Skin of body (tissue), 2 donors: Measurements from ENCODE around the gene CERS6. TPM values are rescaled to one million over a fixed set of nuclear protein-coding genes. Genes with fewer than 3 reads are reported as not detected.
A peak's percentile ranks its signal among the peaks of the same experiment; 100 is the strongest.

Experiments
- DNase-seq: peaks from one replicate; lab custom pipeline; 2025; lab: John Stamatoyannopoulos, UW
- total RNA-seq: library from RNA; depleted of rRNA; stranded (reverse); fragments of >200 nt; gene quantifications from one replicate; pipeline ENCODE4 v1.2.3, GENCODE V29; 2014

The CERS6 gene
- total RNA-seq, 1 donor from 2014 or later = 34.6 TPM

- no peak for DNase-seq
Observed at GRCh38 chr2:168669151-168669550, 213.1 kb downstream of the CERS6 start.

GRCh38 chr2:168670478-168670877 is 214.4 kb downstream of the CERS6 start:
- DNase-seq = no peak

DNA sequence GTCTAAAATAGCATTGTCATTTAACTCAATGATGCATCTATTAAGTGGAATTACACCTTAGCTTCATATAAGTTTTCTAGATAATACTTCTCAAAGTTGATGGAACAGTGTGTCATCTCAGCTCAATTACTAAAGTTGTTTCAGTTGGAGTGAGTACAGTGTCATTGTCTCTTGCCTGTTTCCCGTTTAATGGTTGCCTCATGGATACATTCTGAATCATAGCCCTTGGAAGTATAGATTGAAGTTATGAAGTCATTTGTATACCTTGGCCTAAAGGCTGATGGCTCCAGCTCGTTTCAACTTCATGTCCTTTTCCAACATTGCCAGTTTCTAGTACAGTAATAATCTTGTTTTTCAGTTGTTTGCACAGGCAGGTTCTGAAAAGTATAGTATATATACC is 215.9 kb downstream of the CERS6 start:
- no peak for DNase-seq

- DNase-seq = no peak
Observed at GRCh38 chr2:168673265-168674189, 217.5 kb downstream of the CERS6 start.

DNA sequence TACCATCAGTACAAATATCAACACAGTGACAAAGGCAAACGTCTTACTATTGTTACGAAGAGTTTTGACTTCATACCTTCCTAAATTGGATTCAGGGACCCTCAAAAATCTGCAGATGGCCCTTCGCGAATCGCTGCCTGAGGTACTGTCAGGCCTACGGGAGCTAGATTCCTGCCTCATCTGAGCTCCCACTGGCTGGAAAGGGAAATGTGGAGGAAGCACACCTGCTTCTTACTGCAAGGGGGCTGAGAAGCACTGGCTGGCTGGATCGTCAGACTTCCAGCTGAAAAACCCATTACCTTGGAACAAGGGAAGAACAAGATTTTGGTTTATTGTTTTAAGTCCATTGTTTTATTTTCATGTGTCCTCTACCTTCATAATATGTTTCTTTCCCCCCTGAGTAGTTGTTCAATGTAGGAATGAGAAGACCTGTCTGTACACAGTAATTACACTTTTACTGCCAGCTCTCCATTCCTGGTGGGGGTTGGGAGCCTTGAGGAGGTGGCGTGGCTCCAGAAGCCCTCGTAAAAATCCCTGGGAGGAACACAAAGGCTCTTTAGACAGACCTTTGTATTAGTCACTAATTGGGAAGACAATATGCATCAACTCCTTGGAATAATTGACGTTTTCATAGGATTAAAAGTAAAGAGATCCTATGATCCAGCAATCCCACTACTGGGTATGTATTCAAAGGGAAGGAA is 222.2 kb downstream of the CERS6 start:
- DNase-seq = no peak

GRCh38 chr2:168679081-168679480 is 223.0 kb downstream of the CERS6 start:
- no peak for DNase-seq

DNA sequence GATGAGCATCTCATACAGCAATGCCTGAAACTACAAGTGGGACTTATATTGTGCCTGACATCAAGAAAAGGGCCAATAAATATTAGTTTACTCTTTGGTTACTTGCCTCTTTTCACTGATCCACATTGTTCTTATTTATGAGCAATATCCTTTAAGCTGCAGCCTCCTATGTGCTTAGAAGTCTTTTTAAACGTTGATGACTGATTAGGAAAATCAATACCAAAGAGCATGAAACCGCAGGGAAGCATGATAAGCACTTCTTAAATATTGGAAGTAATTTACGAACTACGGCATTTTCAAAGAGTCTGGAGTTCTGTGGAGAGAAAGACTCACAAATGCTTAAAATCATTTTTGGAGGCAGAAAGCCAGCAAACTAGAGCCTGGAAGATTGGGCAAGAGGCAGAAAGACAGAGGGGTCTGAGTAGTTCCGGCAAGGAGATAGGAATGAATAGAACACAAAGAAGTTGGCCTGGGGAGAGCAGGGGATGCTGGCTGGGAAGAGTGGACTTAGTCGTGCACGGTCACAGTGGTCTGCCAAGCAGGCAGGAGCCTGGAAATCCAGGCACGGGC is 223.8 kb downstream of the CERS6 start:
- no peak for DNase-seq

- no peak for DNase-seq
Observed at GRCh38 chr2:168683996-168684395, 227.9 kb downstream of the CERS6 start.

GRCh38 chr2:168684921-168685599 is 229.0 kb downstream of the CERS6 start:
- no peak for DNase-seq

GRCh38 chr2:168685600-168686451 is 229.8 kb downstream of the CERS6 start:
- no peak for DNase-seq

- no peak for DNase-seq
Observed at GRCh38 chr2:168686452-168687191, 230.6 kb downstream of the CERS6 start.

- peak; percentile 24 for DNase-seq
Observed at GRCh38 chr2:168687314-168687713, 231.2 kb downstream of the CERS6 start.

GRCh38 chr2:168690381-168690885 is 234.4 kb downstream of the CERS6 start:
- no peak for DNase-seq

- DNase-seq = no peak
Observed at GRCh38 chr2:168691221-168691620, 235.1 kb downstream of the CERS6 start.

- no peak for DNase-seq
Observed at GRCh38 chr2:168692132-168692744, 236.2 kb downstream of the CERS6 start.

DNA sequence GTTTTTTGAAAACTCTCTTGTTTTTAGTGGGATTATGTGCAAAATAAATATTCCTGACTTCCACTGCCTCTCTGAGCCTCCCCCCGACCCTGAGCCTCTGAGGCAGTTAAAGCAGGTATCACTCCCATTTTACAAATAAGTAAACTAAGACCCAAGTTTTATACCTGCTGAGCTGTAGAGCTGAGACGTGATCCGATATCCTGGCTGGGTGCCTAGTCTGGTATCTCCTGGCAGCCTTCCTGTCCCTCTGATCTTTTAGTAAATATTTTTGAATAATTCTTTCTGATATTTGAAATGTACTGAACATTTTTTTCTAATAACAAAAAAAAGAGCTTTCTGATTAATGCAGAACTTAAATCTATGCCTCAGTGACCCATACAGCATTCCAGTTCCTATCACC is 238.1 kb downstream of the CERS6 start:
- DNase-seq = no peak

- no peak for DNase-seq
Observed at GRCh38 chr2:168694866-168695265, 238.8 kb downstream of the CERS6 start.

- DNase-seq = no peak
Observed at GRCh38 chr2:168697668-168698121, 241.6 kb downstream of the CERS6 start.

GRCh38 chr2:168698969-168699368 is 242.9 kb downstream of the CERS6 start:
- no peak for DNase-seq
